ENCODE measurements around the gene PAMR1.

DNA sequence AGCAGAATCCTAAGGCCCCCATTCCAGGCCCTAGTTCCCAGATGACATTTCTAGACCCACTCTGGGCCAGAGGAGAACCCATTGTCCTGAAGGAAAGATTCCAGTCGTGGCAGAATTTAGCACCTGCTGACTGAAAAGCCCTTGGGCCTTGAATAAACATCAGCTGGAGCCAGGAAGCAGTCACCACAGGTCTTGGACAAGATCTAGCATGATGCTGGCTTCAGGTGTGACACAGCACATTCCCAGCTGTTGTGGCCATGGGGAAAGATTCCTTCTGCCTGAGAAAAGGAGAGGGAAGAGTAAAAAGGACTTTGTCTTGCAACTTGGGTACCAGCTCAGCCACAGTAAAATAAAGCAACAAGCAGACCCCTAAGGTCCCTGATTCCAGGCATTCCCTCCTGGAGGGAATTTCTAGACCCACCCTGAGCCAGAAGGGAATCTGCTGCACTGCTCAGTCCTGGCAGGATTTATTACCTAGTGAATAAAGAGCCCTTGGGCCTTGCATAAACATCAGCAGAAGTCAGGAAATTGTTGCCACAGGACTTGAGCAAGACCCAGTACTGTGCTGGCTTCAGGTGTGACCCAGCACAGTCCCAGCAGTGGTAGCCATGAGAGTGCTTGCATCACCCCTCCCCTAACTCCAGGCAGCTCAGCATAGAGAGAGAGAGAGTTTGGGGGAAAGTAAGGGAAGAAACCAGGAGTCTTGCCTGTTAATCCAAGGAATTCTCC, 42.5 kb upstream of the PAMR1 start:
- TF ChIP-seq, protein P1, sequence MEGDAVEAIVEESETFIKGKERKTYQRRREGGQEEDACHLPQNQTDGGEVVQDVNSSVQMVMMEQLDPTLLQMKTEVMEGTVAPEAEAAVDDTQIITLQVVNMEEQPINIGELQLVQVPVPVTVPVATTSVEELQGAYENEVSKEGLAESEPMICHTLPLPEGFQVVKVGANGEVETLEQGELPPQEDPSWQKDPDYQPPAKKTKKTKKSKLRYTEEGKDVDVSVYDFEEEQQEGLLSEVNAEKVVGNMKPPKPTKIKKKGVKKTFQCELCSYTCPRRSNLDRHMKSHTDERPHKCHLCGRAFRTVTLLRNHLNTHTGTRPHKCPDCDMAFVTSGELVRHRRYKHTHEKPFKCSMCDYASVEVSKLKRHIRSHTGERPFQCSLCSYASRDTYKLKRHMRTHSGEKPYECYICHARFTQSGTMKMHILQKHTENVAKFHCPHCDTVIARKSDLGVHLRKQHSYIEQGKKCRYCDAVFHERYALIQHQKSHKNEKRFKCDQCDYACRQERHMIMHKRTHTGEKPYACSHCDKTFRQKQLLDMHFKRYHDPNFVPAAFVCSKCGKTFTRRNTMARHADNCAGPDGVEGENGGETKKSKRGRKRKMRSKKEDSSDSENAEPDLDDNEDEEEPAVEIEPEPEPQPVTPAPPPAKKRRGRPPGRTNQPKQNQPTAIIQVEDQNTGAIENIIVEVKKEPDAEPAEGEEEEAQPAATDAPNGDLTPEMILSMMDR (IDR thresholded peaks at IDR 0.05; ENCODE audit: insufficient read depth, low read length, poor library complexity, severe bottlenecking), result no peak
- TF ChIP-seq EZH2phosphoT487 (conservative IDR thresholded peaks at IDR 0.05; ENCODE audit: low read length), result no peak

All from SU-DHL-6 (cell line).